HepG2 (cell line): Measurements from ENCODE around the gene NOL12. TPM values are rescaled to one million over a fixed set of nuclear protein-coding genes. Genes with fewer than 3 reads are reported as not detected.

ENCODE experiments used
- EED ChIP-seq: sonication (generic); formaldehyde crosslinking; IDR thresholded peaks from 2 replicates; pipeline ENCODE4 v1.5.0; 2020; ENCODE audit warnings: mild to moderate bottlenecking, missing genetic modification reagents
- GABPB1 ChIP-seq: IDR thresholded peaks from 2 replicates; pipeline ENCODE4 v1.6.1; 2016; ENCODE audit warnings: mild to moderate bottlenecking, missing genetic modification reagents, moderate library complexity, missing compliant biosample characterization
- HOXA9 ChIP-seq: sonication (generic); formaldehyde crosslinking; IDR thresholded peaks from 2 replicates; pipeline ENCODE4 v1.8.1; 2022; ENCODE audit warnings: missing genetic modification reagents, mild to moderate bottlenecking, moderate library complexity, borderline replicate concordance
- KDM5B ChIP-seq: sonication (generic); formaldehyde crosslinking; IDR thresholded peaks from 2 replicates; pipeline ENCODE4 v1.4.0; 2020; ENCODE audit warnings: missing genetic modification reagents, mild to moderate bottlenecking, borderline replicate concordance
- NFE2L1 ChIP-seq: sonication (generic); formaldehyde crosslinking; IDR thresholded peaks from 2 replicates; pipeline ENCODE4 v1.4.0; 2020; ENCODE audit warnings: missing genetic modification reagents, mild to moderate bottlenecking, borderline replicate concordance
- NFIC ChIP-seq: IDR thresholded peaks from 2 replicates; pipeline ENCODE4 v1.6.1; 2012; ENCODE audit warnings: mild to moderate bottlenecking, low read length, inconsistent platforms
- PAX8 ChIP-seq: sonication (generic); formaldehyde crosslinking; IDR thresholded peaks from 2 replicates; pipeline ENCODE4 v1.8.0; 2022; ENCODE audit warnings: mild to moderate bottlenecking, missing genetic modification reagents, borderline replicate concordance
- POLR2G ChIP-seq: fragments of 200-400 bp; formaldehyde crosslinking; IDR thresholded peaks from 2 replicates; pipeline ENCODE4 v1.6.1; 2018; ENCODE audit warnings: mild to moderate bottlenecking, low read depth, low read length, moderate library complexity
- RAD21 ChIP-seq: fragments of 450-650 bp; formaldehyde crosslinking; IDR thresholded peaks from 2 replicates; pipeline ENCODE4 v1.5.0; 2020; ENCODE audit warnings: mild to moderate bottlenecking
- RORA ChIP-seq: sonication (generic); formaldehyde crosslinking; IDR thresholded peaks from 2 replicates; pipeline ENCODE4 v1.5.0; 2020; ENCODE audit warnings: mild to moderate bottlenecking, missing genetic modification reagents, moderate library complexity
- U2AF1 ChIP-seq: fragments of 200-400 bp; formaldehyde crosslinking; optimal IDR thresholded peaks from 2 replicates; pipeline ENCODE3; 2017; ENCODE audit warnings: mild to moderate bottlenecking, low read depth, low read length
- ZBTB38 ChIP-seq: sonication (generic); formaldehyde crosslinking; IDR thresholded peaks from 2 replicates; pipeline ENCODE4 v1.5.1; 2020; ENCODE audit warnings: mild to moderate bottlenecking, missing genetic modification reagents
- ZNF230 ChIP-seq: sonication (generic); formaldehyde crosslinking; IDR thresholded peaks from 2 replicates; pipeline ENCODE4 v1.4.0; 2020; ENCODE audit warnings: mild to moderate bottlenecking, missing genetic modification reagents
- ZNF263 ChIP-seq: sonication (generic); formaldehyde crosslinking; IDR thresholded peaks from 2 replicates; pipeline ENCODE4 v1.4.0; 2020; ENCODE audit warnings: missing genetic modification reagents
- ZNF317 ChIP-seq: sonication (generic); formaldehyde crosslinking; IDR thresholded peaks from 2 replicates; pipeline ENCODE4 v1.5.0; 2020; ENCODE audit warnings: mild to moderate bottlenecking, missing genetic modification reagents
- ZSCAN25 ChIP-seq: sonication (generic); formaldehyde crosslinking; IDR thresholded peaks from 2 replicates; pipeline ENCODE4 v1.8.0; 2022; ENCODE audit warnings: mild to moderate bottlenecking, missing genetic modification reagents
- ZSCAN29 ChIP-seq: sonication (generic); formaldehyde crosslinking; conservative IDR thresholded peaks from 2 replicates; pipeline ENCODE4 v1.4.0; 2020; ENCODE audit warnings: mild to moderate bottlenecking, missing genetic modification reagents
- polyA plus RNA-seq, 8 experiments: library from polyadenylated mRNA; depleted of rRNA in 3 of 8; stranded (reverse) in 7 of 8; unstranded in 1 of 8; fragments of >200 nt; fragmentation: Illumina TruSeq in 4 of 8; extraction: Trizol in 4 of 8; gene quantifications; 2 replicates each; pipeline versions ENCODE4 v1.2.1 to v1.2.3, GENCODE V29; 2011 to 2016; ENCODE audit warnings: low read depth in 4 of 8, missing spikeins in 1 of 8, mixed read lengths in 1 of 8; ENCODE audit not compliant: insufficient read depth in 1 of 8
- total RNA-seq, 5 experiments: library from RNA; depleted of rRNA; stranded (reverse); fragments of >200 nt; fragmentation: Illumina TruSeq; extraction: Trizol; gene quantifications; 2 replicates each; pipeline ENCODE4 v1.2.3, GENCODE V29; 2016; ENCODE audit warnings: low read depth in 1 of 5
- TF ChIP-seq, protein P1 (sequence below): sonication (generic); formaldehyde crosslinking; IDR thresholded peaks from 2 replicates; pipeline ENCODE4 v1.4.0; 2020; ENCODE audit warnings: missing genetic modification reagents, borderline replicate concordance
- TF ChIP-seq, protein P2 (sequence below): sonication (generic); formaldehyde crosslinking; IDR thresholded peaks from 2 replicates; pipeline ENCODE4 v1.8.0; 2022; ENCODE audit warnings: low read depth, missing genetic modification reagents
- TF ChIP-seq, protein P3 (sequence below): sonication (generic); formaldehyde crosslinking; IDR thresholded peaks from 2 replicates; pipeline ENCODE4 v1.4.0; 2020; ENCODE audit warnings: mild to moderate bottlenecking, low read depth, missing genetic modification reagents
- TF ChIP-seq, protein P4 (sequence below): sonication (generic); formaldehyde crosslinking; IDR thresholded peaks from 2 replicates; pipeline ENCODE4 v1.4.0; 2020; ENCODE audit warnings: missing genetic modification reagents; ENCODE audit errors: not compliant biosample characterization
- TF ChIP-seq, protein P5 (sequence below): sonication (generic); formaldehyde crosslinking; IDR thresholded peaks from 2 replicates; pipeline ENCODE4 v1.5.0; 2020; ENCODE audit warnings: missing genetic modification reagents, mild to moderate bottlenecking, borderline replicate concordance

NOL12 gene
- total and polyA plus RNA-seq, 2 of the 13 experiments (the other 11 are each of a cell fraction or from before 2014, with no cell fraction given): 14.3 to 31.4 TPM

DNA sequence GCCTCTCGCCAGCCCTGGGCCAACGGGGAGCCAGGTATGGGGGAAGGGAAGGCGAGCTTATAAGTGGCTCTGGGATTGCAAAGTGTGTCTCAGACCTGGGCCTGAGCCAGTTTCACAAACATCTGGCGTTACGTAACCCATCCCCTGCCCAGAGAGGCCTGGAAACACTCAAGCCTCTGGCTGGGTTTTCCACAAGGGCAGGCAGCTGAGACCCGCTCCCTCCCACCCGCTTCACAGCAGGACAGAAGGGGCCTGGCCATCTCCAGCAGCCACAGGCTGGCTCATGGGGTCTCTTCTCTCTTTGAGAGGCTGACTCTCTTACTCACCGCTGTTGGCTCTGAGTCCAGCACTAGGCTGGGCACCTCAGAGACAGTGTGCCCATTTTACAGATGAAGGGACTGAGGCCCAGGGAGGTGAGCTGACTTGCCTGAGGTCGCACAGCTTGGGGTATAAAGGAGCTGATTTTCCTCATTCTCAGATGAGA, 55.2 kb downstream of the NOL12 start (continued):
- TF ChIP-seq POLR2G (no peak), NFIC (no peak), HOXA9 (CRISPR knock-in tag) (no peak), RORA (CRISPR knock-in tag) (no peak), U2AF1 (peak; percentile 20), ZSCAN25 (CRISPR knock-in tag) (no peak), ZNF230 (CRISPR knock-in tag) (no peak), NFE2L1 (CRISPR knock-in tag) (no peak), GABPB1 (CRISPR knock-in tag) (no peak), ZSCAN29 (CRISPR knock-in tag) (no peak), ZBTB38 (CRISPR knock-in tag) (no peak), EED (CRISPR knock-in tag) (no peak), RAD21 (no peak), ZNF263 (no peak), ZNF317 (no peak), PAX8 (CRISPR knock-in tag) (no peak), KDM5B (CRISPR knock-in tag) (no peak)
- TF ChIP-seq, protein P1, sequence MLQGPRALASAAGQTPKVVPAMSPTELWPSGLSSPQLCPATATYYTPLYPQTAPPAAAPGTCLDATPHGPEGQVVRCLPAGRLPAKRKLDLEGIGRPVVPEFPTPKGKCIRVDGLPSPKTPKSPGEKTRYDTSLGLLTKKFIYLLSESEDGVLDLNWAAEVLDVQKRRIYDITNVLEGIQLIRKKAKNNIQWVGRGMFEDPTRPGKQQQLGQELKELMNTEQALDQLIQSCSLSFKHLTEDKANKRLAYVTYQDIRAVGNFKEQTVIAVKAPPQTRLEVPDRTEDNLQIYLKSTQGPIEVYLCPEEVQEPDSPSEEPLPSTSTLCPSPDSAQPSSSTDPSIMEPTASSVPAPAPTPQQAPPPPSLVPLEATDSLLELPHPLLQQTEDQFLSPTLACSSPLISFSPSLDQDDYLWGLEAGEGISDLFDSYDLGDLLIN (CRISPR knock-in tag): no peak
- TF ChIP-seq, protein P2, sequence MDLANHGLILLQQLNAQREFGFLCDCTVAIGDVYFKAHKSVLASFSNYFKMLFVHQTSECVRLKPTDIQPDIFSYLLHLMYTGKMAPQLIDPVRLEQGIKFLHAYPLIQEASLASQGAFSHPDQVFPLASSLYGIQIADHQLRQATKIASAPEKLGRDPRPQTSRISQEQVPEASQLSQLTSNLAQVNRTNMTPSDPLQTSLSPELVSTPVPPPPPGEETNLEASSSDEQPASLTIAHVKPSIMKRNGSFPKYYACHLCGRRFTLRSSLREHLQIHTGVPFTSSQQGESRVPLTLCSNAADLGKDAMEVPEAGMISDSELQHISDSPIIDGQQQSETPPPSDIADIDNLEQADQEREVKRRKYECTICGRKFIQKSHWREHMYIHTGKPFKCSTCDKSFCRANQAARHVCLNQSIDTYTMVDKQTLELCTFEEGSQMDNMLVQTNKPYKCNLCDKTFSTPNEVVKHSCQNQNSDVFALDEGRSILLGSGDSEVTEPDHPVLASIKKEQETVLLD (CRISPR knock-in tag): no peak
- TF ChIP-seq, protein P3, sequence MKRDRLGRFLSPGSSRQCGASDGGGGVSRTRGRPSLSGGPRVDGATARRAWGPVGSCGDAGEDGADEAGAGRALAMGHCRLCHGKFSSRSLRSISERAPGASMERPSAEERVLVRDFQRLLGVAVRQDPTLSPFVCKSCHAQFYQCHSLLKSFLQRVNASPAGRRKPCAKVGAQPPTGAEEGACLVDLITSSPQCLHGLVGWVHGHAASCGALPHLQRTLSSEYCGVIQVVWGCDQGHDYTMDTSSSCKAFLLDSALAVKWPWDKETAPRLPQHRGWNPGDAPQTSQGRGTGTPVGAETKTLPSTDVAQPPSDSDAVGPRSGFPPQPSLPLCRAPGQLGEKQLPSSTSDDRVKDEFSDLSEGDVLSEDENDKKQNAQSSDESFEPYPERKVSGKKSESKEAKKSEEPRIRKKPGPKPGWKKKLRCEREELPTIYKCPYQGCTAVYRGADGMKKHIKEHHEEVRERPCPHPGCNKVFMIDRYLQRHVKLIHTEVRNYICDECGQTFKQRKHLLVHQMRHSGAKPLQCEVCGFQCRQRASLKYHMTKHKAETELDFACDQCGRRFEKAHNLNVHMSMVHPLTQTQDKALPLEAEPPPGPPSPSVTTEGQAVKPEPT (CRISPR knock-in tag): no peak
- TF ChIP-seq, protein P4, sequence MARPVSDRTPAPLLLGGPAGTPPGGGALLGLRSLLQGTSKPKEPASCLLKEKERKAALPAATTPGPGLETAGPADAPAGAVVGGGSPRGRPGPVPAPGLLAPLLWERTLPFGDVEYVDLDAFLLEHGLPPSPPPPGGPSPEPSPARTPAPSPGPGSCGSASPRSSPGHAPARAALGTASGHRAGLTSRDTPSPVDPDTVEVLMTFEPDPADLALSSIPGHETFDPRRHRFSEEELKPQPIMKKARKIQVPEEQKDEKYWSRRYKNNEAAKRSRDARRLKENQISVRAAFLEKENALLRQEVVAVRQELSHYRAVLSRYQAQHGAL: no peak
- TF ChIP-seq, protein P5, sequence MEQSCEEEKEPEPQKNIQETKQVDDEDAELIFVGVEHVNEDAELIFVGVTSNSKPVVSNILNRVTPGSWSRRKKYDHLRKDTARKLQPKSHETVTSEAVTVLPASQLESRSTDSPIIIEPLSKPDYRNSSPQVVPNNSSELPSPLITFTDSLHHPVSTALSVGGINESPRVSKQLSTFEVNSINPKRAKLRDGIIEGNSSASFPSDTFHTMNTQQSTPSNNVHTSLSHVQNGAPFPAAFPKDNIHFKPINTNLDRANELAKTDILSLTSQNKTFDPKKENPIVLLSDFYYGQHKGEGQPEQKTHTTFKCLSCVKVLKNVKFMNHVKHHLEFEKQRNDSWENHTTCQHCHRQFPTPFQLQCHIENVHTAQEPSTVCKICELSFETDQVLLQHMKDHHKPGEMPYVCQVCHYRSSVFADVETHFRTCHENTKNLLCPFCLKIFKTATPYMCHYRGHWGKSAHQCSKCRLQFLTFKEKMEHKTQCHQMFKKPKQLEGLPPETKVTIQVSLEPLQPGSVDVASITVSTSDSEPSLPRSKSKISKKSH (CRISPR knock-in tag): no peak
